GM21423 (cell line): Measurements from ENCODE around the gene PLCH2.

Experiments used
- ATAC-seq: cut with Tn5 transposase; IDR thresholded peaks from one replicate; pipeline ENCODE4 v1.9.1; 2021; ENCODE audit warnings: mild to moderate bottlenecking, moderate library complexity; ENCODE audit not compliant: unreplicated experiment

Gene PLCH2

DNA sequence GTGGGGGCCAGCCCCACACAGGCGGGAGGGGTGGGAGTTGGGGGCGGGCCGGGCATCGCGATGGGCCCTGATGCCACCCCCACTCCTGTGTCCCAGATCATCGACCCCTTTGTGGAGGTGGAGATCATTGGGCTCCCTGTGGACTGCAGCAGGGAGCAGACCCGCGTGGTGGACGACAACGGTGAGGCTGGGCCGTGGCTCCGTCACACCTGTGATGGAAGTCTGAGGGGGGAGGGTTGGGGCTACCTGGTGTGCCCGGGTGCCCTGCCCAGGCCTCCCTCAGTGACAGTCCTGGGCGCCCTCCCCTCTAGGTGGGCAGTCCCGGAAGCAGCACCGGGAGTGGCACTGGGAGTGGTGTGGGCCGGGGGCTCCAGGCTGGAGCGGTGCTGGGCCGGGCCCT lies 22.6 kb downstream of the PLCH2 start:
- ATAC-seq = no peak

DNA sequence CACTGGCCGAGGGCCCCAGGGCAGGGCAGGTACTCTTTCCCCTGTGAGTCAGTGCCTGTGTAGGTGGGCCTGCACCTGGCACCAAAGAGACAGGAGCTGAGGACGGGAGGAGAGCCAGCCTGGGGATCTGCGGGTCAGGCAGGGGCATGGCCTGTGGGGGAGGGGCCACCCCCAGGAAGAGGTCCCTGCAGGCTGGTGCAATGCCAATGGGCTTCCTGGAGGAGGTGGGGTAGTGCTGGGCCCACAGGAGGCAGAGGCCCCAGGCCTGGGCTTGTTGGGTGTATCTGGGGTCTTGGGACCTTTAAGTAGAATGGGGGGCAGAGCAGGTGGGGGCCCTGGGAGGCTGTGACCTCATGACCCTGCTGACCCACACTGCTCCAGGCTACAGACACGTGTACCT lies 23.2 kb downstream of the PLCH2 start:
- no peak for ATAC-seq

DNA sequence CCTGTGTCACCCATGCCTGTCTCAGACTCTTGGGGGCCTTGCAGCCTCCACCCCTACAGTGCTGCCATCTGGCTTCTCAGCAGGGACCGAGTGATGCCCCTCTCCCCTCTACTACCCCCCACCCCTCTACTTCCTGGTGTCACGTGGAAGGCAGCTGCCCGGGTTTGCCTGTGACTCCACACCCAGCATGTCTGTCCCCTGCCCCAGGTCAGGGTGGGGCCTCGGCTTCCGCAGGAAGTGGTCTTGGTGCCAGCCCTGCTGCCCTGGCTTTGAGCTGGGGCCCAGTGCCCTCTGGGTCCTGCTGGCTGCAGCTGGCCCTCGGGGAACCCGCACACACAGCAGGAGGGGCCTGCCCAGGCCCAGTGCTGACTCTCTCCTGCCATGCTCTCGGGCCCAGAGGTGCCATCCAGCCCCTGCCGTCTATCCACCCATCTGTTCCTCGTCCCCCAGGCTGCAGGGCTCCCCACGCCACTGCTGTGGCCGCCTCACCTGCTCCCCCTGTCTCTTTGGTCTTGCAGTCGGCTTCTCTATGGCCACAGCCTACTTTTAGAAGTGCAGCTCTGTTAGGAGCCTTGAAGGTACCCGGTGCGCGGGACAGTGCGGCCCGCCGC lies 24.0 kb downstream of the PLCH2 start:
- no peak for ATAC-seq

DNA sequence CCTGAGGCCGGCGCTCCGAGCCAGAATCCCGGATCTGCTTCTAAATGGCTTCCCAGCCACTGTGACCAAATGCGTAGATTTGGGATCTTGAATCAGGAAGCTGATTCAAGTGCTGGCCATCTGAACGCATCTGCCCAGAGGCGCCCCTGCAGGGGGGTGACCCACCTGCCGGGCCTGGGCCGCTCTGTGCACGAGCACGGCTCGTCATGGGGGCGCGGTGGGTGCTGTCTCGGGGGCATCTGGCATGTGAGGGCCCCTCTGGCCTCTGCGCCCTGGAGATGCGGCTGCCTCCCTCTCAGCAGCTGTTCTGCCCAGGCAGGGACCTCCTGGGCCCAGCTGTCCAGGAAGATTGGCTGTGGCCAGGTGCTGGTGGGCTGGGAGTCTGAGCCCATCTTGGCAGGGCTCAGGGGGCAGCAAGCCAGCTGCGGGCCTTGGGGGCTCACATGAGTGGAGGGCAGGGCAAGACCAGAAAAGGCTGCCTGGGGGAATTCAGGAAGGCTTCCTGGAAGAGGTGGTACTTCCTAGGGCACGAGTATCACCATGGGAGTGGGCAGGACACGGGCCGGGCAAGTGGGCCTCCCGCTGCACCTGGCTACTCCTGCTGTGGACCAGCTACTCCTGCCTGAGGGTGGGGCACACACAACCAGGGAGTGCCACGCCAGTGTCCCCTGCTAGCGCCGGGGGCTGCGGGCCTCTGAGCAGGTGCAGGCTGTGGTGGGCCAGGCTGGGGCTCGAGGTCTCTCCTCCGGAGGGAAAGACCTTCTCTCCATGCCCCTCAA lies 25.1 kb downstream of the PLCH2 start:
- ATAC-seq = no peak

DNA sequence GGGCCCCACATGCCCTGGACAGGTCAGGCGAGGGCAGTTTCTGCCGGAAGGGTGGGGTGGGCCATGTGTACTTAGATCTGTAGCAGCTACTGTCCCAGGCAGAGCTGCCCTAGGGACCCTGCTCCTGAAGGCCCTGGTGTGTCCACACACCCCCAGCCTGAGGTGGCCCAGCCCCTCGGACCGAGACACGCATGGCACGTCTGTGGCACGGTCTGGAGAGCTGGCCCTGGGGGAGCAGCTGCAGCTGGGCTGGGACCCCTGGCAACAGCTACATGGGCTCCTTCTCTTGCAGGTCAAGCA lies 25.7 kb downstream of the PLCH2 start:
- no peak for ATAC-seq

DNA sequence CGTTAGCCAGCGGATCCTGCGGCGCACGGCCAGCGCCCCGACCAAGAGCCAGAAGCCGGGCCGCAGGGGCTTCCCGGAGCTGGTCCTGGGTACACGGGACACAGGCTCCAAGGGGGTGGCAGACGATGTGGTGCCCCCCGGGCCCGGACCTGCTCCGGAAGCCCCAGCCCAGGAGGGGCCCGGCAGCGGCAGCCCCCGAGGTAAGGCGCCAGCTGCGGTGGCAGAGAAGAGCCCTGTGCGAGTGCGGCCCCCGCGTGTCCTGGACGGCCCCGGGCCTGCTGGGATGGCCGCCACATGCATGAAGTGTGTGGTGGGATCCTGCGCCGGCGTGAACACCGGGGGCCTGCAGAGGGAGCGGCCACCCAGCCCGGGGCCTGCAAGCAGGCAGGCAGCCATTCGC lies 26.1 kb downstream of the PLCH2 start:
- ATAC-seq = no peak

DNA sequence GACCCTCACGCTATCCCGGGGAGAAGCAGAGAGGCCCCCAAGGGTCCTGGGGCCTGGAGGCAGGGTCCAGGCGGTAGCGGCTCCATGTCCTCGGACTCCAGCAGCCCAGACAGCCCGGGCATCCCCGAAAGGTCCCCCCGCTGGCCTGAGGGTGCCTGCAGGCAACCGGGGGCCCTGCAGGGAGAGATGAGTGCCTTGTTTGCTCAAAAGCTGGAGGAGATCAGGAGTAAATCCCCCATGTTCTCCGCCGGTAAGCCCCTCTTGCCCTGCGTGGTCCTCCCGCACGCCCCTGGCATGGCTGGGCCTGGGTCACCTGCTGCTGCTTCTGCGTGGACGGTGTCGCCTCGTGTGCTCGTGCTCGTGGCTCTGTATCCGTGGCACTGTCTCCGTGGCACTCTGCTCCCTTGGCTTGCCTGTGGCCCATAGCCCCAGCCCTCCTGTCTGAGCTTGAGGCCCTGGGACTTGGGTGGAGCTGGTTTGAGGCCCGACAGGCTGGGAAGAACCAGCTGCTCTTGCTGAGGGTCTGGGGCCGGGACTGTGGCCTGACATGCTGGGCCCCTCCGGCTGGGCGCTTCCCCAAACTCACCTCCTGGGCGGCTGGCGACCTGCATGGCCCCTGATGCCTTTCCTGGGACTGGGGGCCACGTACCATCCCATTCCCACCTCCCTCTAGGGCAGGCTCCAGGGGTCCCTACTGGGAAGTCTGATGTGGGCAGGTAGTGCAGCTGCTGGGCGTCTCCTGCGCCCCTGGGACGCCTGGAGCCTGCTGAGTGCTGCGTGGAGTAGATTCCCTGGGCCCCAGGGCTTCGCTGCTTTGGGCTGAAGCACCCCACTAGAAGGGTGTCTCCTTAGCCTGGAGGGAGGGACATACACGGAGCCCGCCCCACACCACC lies 26.8 kb downstream of the PLCH2 start:
- no peak for ATAC-seq

DNA sequence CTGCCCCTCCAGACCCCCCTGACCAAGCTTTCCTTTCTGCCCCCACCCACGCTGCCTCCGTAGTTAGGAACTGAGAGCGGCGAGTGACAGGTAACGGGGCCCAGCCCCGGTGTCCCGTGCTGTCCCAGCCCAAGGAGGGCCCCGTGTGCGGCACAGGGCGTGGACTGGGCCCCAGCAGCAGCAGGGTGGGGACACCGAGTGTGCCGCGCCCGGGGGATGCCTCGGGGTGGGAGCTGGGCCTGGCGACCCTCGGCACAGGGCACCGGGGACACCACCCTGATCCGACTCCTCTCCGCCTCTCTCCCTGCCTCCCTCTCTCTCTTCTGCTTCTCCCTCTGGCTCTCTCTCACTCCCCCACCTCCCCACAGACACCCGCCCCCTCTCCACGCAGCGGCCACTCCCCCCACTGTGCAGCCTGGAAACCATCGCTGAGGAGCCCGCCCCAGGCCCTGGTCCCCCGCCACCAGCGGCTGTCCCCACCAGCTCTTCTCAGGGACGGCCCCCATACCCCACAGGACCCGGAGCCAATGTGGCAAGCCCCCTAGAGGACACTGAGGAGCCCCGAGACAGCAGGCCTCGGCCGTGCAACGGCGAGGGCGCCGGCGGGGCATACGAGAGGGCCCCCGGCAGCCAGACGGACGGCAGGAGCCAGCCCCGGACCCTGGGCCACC lies 27.6 kb downstream of the PLCH2 start:
- no peak for ATAC-seq

DNA sequence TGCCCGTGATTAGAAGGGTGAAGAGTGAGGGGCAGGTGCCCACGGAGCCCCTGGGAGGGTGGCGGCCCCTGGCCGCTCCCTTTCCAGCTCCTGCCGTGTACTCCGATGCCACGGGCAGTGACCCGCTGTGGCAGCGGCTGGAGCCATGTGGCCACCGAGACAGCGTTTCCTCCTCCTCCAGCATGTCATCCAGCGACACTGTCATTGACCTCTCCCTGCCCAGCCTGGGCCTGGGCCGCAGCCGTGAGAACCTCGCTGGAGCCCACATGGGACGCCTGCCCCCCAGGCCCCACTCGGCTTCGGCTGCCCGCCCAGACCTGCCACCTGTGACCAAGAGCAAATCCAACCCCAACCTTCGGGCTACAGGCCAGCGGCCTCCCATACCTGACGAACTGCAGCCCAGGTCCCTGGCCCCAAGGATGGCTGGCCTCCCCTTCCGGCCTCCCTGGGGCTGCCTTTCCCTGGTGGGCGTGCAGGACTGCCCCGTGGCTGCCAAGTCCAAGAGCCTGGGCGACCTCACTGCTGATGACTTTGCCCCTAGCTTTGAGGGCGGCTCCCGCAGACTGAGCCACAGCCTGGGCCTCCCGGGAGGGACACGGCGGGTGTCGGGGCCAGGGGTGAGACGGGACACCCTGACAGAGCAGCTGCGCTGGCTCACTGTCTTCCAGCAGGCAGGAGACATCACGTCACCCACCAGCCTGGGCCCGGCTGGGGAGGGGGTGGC lies 28.3 kb downstream of the PLCH2 start:
- no peak for ATAC-seq

DNA sequence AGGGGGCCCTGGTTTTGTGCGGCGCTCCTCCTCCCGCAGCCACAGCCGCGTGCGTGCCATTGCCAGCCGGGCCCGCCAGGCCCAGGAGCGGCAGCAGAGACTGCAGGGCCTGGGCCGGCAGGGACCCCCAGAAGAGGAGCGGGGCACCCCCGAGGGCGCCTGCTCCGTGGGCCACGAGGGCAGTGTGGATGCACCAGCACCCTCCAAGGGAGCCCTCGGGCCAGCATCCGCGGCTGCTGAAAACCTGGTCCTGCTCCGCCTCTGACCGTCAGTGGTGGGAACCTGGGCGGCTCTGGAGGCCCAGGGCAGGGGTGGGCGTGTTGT lies 28.8 kb downstream of the PLCH2 start:
- no peak for ATAC-seq

DNA sequence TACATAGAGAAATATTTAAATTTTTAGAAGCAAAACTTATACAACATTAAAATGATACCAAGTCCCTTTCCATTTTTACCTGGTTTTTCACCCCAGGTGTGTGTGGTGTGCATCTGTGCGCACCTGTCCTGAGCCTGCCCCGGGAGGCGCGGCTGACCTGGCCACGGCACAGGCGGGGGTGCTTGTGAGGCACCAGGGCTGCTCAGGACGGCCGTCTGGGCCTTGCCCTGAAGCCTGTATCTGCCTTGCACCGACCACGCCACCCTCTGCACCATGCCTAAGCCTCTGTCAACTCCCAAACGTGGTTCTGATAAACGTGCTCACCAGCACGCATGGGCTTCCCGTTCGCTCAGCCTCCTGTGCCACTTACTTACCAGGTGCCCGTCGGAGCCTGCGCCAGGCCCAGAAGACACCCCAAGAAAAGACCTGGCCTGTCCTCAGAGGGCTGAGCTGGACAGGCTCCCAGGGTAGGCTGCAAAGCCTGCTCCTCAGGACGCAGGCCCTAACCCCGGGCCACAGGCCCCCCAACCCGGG lies 29.4 kb downstream of the PLCH2 start:
- no peak for ATAC-seq

DNA sequence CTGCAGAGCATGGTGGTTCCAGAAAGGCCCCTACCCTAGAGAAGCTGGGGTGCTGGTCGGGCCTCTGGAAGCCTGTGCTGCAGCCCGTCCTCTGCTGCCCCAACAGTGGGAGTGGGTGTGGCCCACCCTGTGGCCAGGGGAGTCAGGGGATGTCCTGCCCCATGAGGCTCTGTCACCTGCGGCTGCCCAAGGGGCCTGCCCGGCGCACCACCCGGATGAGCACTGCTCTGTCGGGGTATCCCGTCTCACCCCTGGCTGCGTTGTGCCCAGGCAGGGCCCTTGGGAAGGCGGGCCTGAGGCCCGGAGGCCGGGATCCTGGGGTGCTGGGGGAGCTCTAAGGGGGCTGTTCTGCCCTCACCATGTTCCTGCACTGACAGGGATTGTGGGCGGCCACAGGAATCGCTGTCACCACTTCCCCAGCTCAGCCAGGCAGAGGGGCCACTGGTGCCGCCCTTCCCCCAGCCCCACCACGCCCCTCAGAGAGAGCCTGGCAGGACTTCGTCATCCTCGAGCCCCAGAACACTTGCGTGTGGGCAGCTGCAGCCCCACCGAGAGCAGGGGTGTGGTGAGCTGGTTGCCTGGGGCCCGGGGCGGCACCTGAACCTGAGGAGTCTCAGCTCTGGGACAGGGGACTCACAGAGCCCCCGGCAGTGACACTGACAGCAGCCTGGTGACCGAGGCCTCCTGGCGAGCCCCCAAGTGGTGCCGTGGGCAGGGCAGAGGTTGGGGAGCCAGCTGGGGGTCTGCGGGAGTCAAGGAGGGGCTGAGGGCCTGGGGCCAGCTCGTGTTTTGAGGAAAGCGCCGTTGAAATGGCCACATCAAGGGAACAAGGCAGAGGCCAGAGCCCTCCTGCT lies 30.1 kb downstream of the PLCH2 start:
- ATAC-seq = no peak

DNA sequence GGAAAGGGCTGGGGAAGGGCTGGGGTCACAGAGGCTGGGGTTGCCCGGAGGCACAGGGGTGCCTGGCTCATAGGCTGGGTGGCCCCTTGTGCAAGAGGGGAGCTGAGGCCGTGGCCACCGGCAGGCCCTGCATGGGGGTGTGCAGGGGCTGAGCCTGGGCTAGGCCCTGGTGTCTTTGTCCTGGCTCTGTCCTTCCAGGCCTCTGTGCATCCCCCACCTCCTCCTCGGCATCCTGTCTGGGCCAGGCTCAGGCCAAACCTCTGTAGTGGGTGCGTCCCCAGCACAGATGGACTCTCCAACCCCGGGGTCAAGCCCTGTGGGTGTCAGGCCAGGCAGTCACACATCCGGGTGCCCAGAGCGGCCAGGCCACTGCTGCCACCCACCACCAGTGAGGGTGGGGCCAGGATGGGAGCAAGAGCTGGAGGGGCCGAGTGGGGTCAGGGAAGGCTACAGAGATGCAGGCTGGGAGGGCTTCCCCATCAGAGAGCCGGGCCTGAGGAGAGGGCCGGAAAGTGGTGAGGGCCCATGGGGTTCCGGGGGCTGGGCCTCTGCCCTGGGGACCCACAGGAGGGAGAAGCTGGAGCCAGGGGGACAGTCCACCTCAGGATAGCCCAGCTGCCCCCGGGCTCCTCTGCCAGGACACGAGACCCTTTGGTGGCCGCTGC lies 30.9 kb downstream of the PLCH2 start:
- ATAC-seq = no peak

DNA sequence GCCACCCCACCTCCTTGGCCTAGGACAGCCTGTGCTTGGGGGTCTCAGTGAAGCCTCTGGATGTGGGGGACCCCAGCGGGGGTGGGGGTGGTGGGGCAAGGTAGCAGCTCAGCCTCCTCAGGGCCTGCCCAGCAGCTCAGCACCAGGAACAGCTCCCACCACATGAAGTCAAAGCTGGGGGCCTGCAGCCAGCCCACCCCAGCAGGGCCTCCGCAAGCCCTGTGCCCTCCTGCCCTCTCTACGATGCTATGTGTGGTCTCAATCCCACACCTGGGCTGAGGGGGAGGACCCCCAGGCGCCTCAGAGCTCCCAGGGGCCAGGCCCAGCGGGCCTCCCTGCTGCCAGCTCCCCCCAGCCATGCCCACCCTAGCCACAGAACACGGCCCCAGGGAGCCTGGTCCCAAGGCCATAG lies 31.7 kb downstream of the PLCH2 start:
- ATAC-seq = no peak

DNA sequence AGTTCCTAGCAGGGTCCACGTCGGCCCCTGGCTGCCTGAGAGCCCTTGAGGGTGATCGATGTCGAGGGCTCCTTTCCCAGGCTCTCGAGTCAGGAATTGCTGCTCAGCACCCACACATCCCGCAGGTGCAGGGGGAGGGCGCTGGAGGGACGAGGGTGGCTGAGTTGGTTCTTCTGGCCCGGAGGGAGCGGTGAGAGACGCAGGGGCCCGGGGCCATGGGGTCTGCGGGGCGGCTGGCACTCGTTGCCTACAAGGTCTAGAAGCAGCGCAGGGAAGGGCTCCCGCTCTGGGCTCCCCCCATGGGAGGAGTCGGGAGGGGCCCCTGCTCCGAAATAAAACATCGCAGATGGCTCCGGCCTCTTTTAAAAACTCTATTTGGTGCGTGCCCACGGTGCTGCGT lies 32.1 kb downstream of the PLCH2 start:
- ATAC-seq = no peak

DNA sequence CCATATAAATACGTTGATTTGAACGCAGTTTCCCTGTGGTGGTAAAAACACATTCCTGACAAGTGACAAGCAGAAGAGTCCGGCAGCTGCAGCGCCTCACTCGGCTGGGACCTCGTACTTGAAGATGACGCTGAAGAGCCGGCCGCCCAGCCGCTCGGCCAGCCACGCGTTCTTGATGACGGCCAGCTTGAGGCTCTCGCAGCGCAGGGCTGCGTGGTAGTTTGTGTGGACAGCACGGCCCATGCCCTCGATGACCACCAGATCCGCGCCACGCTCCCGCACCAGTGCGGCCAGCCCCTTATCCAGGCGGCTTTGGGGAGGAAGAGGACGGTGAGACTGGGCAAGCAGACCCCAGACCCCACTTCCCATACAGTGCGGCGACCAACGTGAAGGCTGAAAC lies 32.7 kb downstream of the PLCH2 start:
- ATAC-seq = no peak

DNA sequence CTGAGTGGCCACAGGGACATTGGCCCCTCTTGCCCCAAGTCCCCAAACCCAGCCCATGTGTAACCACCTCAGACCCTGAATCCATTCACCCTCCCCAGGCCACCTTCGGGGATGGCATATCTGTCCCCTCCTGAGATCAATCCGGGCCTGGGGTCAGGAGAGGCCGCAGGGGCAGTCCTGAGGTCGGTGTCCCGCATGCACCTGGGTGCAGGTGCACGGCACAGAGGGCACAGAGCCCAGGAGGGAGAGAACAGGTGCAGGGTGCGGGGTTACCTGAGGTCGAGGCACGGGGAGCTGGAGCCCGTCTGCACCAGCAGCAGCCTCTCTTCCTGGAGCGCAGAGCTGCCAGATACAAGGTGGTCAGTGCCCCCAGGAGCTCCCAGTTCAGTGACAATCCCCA lies 33.5 kb downstream of the PLCH2 start:
- no peak for ATAC-seq

DNA sequence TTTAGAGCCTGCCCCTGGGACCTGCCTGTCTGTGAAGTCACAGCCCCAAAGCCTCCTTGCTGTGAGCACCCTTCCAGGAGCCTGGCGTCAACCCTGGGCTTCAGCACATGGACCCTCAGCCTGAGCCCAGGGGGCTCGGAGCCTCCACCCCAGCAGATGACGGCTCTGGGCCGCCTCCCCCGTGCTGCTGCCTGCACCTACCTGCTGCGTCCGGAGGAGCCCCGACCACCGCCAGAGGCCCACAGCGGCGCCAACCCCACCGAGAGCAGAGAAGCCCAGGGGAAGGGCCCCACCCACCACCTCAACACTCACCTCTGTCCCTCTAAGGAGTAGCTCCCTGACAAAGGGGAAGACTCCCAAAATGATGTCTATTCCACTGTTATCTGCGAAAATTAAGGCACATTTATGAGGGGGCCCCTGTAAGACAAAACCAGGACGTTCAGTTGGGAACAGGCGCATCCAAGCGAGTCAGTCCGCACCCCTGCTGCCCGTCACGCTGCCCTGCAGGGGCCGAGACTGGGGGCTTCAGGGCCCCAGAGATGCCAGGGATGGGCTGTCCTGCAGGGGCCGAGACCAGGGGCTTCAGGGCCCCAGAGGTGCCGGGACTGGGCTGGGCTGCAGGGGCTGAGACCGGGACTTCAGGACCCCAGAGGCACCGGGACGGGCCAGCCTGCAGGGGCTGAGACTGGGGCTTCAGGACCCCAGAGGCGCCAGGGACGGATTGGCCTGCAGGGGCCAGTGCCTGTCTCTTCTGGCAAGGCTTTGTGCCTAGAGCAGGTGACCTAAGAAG lies 34.5 kb downstream of the PLCH2 start:
- no peak for ATAC-seq
